ENCODE measurements around the gene OGDH.

OGDH gene

GRCh38 chr7:44618753-44619152 lies 12.3 kb downstream of the OGDH start:
- no peak for DNase-seq

DNA sequence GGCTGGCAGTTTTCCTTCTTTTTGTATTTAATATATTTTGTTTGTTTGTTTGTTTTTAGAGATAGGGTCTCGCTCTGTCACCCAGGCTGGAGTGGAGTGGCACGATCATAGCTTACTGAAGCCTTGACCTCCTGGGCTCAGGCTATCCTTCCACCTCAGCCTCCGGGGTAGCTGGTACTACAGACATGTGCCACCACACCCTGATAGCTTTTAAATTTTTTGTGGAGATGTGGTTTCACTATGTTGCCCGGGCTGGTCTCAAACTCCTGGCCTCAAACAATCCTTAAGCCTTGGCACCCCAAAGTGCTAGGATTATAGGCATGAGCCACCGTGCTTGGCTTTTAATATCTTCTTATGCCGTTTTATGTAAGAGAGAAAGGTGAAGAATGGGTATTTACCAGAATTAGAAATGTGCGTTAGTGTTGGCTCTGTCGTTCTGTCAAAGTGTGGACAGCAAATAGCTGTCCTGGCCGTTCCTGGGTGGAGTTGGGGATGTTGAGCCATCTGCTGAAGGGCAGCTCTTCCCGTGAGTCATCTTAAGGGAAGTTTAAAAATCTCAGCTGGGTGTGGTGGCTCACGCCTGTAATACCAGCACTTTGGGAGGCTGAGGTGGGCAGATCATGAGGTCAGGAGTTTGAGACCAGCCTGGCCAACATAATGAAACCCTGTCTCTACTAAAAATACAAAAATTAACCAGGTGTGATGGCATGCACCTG lies 14.8 kb downstream of the OGDH start:
- no peak for DNase-seq

- DNase-seq = no peak
Observed at GRCh38 chr7:44621750-44622103, 15.3 kb downstream of the OGDH start.

GRCh38 chr7:44622342-44623151 lies 16.1 kb downstream of the OGDH start:
- DNase-seq = no peak

DNA sequence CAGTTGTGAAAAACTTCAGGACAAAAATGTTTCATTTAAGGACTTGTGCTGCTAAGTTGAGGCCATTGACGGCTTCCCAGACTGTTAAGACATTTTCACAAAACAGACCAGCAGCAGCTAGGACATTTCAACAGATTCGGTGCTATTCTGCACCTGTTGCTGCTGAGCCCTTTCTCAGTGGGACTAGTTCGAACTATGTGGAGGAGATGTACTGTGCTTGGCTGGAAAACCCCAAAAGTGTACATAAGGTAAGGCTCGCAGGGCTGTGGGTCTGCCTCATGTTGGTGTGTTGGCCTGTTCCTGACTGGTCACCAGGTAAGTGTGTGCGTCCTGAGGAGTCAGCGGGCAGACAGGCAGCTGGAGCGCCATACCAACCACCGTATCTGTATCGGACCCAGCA lies 17.9 kb downstream of the OGDH start:
- no peak for DNase-seq

GRCh38 chr7:44625526-44626471 lies 19.4 kb downstream of the OGDH start:
- no peak for DNase-seq

- no peak for DNase-seq
Observed at GRCh38 chr7:44626620-44627019, 20.2 kb downstream of the OGDH start.

GRCh38 chr7:44629829-44630522 lies 23.5 kb downstream of the OGDH start:
- DNase-seq = no peak

DNA sequence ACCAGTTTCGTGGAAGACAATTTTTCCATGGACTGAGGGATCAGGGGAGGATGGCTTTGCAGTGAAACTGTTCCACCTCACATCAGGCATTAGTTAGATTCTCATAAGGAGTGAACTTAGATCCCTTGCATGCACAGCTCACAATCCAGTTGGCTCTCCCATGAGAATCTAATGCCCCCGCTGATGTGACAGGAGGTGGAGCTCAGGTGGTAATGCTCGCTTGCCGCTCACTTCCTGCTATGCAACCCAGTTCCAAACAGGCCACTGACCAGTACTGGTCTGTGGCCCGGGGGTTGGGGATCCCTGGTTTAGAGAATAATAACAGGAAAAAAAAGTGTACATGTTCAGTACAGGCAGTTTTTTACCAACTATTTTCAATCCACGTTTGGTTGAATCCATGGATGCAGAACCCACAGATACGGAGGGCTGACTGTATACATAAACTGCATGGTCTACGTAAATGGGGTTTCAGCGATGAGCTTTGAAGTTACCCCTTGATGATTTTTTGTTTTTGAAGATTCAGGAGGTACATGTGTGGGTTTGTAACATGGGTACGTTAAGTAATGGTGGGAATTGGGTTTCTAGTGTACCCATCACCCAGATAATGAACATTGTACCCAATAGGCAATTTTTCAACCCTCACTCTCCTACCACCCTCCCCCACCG lies 24.5 kb downstream of the OGDH start:
- DNase-seq = no peak

DNA sequence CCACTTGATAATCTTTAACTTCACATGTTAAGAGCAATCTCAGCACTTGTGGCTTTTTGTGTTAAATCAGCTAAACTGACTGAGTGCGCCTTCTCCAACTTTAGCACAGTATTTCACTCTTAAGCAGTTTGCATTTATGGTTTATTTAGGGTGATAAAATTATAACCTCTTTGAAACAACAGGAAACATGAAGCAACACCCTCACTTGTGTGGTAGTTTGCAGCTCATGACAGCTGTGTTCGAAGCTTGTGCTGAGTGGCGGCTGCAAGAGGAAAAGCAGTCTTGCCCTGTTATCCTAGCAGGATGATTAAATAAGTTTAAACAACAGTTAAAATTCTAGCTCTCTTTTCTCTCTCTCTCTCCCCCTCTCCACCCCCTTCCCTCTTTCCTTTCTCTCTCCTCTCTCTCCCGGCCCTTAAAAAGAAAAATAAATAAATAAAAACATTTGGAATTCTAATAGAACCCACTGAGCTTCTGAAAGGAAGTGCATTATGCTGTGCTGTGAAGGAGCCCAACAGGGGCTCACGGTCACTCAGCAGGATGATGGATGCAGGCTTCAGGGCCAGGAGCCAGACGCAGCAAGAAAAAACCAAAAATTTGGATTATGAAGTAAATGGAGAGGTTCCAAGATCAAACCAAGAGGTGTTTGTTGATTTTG lies 25.2 kb downstream of the OGDH start:
- DNase-seq = no peak

- no peak for DNase-seq
Observed at GRCh38 chr7:44632196-44632595, 25.8 kb downstream of the OGDH start.

GRCh38 chr7:44633254-44634186 lies 27.1 kb downstream of the OGDH start:
- peak; percentile 42 to 49 for DNase-seq

GRCh38 chr7:44634187-44634838 lies 27.9 kb downstream of the OGDH start:
- DNase-seq = no peak

DNA sequence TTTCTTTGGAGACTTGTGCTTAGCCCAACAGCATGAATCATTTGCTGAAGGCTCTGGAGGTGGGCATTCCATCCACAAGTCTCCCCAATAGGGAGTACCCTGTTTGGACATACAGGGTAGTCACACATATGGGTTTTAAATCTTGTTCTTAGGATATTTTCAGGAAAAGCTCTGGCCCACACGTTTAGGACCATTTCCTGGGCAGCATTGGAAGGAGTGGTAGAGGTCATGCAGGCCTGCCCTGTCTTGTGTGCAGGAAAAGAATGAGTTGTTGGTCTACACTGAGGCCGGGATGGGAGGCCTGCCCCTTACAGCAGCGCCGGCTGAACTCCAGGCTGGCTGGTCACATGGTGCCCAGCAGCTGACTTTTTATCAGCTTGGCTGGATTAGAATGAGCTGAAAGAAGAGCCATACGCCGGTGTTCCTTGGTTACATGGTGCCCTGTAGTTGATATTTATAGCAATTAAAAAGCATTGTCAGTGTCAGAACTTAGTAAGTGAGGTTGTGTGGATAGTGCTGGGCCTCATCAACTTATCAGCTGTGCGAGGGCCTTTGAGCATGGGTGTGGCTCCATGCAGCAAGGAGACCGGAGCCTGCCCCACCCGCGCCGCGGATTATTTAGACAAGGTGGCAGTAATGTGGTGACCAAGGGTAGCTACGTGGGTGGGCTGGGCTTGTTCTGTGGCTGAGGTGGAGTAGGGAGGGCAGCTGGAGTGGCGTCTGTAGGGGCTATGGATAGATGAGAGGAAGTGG lies 28.6 kb downstream of the OGDH start:
- DNase-seq = no peak

DNA sequence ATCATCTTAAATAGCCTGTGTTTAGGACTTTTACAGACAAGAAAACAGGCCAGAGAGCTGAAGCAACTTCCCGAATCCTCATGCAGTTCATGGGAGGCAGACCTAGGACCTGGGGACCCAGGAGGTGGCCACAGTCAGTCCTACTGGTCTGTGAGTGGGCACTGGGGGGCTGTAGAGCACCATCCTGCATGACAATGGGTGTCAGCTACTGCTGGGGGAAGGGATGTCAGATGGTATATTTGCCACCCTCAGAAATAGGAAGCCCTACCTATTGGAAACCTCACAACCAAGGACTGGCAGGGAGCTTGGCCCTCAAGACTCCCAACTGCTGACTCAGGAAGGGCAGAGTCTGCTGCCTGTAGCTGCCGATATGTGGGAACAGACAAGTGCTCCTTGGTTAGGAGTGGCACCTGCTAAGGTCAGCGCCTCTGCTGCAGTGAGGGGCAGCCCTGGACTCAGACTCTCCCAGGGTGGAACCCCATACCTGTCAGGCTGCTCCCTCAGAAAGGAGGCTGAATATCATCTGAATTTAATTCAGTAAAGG lies 29.7 kb downstream of the OGDH start:
- no peak for DNase-seq

- no peak for DNase-seq
Observed at GRCh38 chr7:44636926-44637325, 30.5 kb downstream of the OGDH start.

DNA sequence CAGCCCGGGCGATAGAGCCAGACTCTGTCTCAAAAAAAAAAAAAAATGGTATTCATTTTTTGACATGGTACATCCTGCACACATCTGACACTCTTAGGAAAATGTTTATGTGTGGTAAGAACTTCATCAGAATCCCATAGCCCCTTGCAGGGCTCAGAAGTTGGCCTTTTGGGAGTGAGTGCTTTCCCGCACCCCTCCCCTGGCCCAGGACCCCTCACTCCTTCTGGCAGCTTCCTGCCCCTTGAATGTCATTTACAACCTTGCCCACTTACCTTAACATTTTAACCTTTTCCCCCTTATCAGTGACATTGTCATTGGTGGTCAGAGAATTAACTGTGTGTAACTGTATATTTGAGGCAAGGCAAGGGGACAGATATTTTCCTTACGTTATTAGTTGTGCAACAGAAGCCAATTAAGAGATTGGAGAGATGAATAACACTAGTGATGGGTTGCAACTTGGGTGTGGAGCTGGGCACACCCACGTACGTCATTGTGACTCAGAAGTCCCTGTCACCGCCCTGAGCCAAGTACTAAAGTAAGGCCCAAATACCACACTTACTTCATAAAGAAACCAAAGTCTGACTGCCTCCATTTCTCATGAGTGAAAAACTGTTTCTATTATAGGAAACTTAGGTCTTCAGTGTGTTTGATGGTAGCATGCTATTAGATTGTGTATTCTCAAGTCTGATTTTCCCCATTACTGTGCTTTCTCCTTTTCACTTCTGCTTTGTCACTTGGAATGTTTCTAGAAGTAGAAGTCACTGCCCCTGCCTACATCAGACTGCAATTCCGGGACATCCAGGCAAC lies 31.6 kb downstream of the OGDH start:
- DNase-seq = peak; percentile 49 to 55

Data from stimulated activated CD4-positive, alpha-beta T cell treated with anti-CD3 and anti-CD28 coated beads, Interleukin-2, amount 100 ng/mL, for 48 hours (primary cell).